Naive B cell (primary cell): Measurements from ENCODE around the gene SPDYC. TPM values are rescaled to one million over a fixed set of nuclear protein-coding genes. Genes with fewer than 3 reads are reported as not detected.

Source experiments
- ATAC-seq, 2 donors: fragments of 150-1000 bp; cut with Tn5 transposase; 2 replicates each; pipeline ENCODE4 v1.10.0; 2021; ENCODE audit warnings: low read depth in 2 of 2, mild to moderate bottlenecking in 2 of 2, moderate library complexity in 2 of 2
- DNase-seq: peaks from one replicate; pipeline ENCODE4 v3.0.0; 2022
- H3K27ac Mint-ChIP-seq, 6 donors: one replicate each; pipeline ENCODE4 v1.8.0; 2020 to 2022; ENCODE audit warnings: mild to moderate bottlenecking in 6 of 6, mixed read lengths in 6 of 6, moderate library complexity in 5 of 6, inconsistent platforms in 2 of 6
- H3K27me3 Mint-ChIP-seq, 3 donors: one replicate each; pipeline ENCODE4 v1.8.0; 2021 to 2022; ENCODE audit warnings: mixed read lengths in 3 of 3, mild to moderate bottlenecking in 1 of 3
- H3K36me3 Mint-ChIP-seq, 2 donors: one replicate each; pipeline ENCODE4 v1.8.0; 2020 to 2022; ENCODE audit warnings: mixed read lengths in 2 of 2, inconsistent platforms in 1 of 2, mild to moderate bottlenecking in 1 of 2
- H3K4me1 Mint-ChIP-seq, 3 donors: one replicate each; pipeline ENCODE4 v1.8.0; 2020 to 2022; ENCODE audit warnings: mixed read lengths in 3 of 3, inconsistent platforms in 1 of 3, mild to moderate bottlenecking in 1 of 3, moderate library complexity in 1 of 3
- H3K4me3 Mint-ChIP-seq, 8 donors: one replicate each; pipeline ENCODE4 v1.8.0; 2020 to 2022; ENCODE audit warnings: mild to moderate bottlenecking in 8 of 8, mixed read lengths in 8 of 8, moderate library complexity in 8 of 8, inconsistent platforms in 2 of 8
- H3K9me3 Mint-ChIP-seq, 7 donors: one replicate each; pipeline ENCODE4 v1.8.0; 2020 to 2022; ENCODE audit warnings: mixed read lengths in 7 of 7, mild to moderate bottlenecking in 5 of 7, inconsistent platforms in 2 of 7, moderate library complexity in 1 of 7
- polyA plus RNA-seq, 6 donors: library from polyadenylated mRNA; unstranded; fragments of 300-500 nt; fragmentation: Illumina TruSeq; gene quantifications; one replicate each; pipeline ENCODE4 v1.2.3, GENCODE V29; 2021; ENCODE audit warnings: low read depth in 6 of 6

Gene SPDYC
- polyA plus RNA-seq, 6 donors from 2014 or later: 0.48 TPM; not detected in 5

DNA sequence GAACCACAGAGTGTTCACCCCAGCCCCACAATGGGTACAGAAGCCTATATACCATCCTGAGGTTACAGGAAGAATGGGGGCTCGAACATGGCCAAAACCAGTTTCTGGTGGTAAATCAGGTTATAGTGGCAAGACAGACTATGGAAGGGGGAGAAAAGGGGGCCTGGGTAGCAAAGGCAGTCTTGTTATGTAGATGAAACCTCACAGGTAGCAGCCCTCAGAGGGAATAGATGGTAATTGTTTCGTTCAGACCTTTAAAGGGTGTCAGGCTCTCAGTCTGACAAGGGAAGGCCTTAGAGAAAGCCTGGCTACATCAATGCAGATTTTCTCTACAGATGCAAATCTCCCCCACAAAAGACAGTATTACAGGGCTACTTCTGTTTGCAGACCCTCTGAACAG lies 15.1 kb downstream of the SPDYC start:
- H3K27ac Mint-ChIP-seq: peak overlapping the region in 1 of 6 donors; percentile 55
- DNase-seq (no peak), ATAC-seq (no peak)
- no peaks in the 10 kb centered on the region for H3K9me3 Mint-ChIP-seq
- peak overlapping the region in 1 of 8 donors; percentile 90 for H3K4me3 Mint-ChIP-seq
- H3K27me3 Mint-ChIP-seq: no peaks in the 10 kb centered on the region
- H3K4me1 Mint-ChIP-seq: peaks cover 34 to 55% (median 42%) of the 10 kb centered on the region in 3 donors
- H3K36me3 Mint-ChIP-seq: peaks cover 7 to 28% of the 10 kb centered on the region in 2 donors

DNA sequence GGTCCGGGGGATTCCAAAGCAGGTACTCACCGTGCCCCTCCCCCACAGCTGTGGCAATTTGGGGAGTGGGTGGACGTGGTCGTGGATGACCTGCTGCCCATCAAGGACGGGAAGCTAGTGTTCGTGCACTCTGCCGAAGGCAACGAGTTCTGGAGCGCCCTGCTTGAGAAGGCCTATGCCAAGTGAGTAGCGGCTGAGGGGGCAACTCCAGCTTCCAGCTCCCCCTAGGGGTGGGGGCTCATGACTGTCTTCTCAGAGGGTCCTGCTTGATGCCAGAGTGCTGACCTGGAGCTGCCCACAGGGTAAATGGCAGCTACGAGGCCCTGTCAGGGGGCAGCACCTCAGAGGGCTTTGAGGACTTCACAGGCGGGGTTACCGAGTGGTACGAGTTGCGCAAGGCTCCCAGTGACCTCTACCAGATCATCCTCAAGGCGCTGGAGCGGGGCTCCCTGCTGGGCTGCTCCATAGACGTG lies 15.9 kb downstream of the SPDYC start:
- DNase-seq (no peak), ATAC-seq (no peak)
- H3K9me3 Mint-ChIP-seq: no peaks in the 10 kb centered on the region
- peaks cover 35 to 60% (median 45%) of the 10 kb centered on the region in 3 donors for H3K4me1 Mint-ChIP-seq
- H3K4me3 Mint-ChIP-seq: no peak overlapping the region
- H3K36me3 Mint-ChIP-seq: peaks cover 12 to 32% of the 10 kb centered on the region in 2 donors
- H3K27me3 Mint-ChIP-seq: no peaks in the 10 kb centered on the region
- H3K27ac Mint-ChIP-seq: peak overlapping the region in 4 of 6 donors; percentile 32 to 83 (median 69)

- Mint-ChIP-seq H3K4me1 (peaks cover 37 to 60% (median 42%) of the 10 kb centered on the region in 3 donors), H3K9me3 (no peaks in the 10 kb centered on the region)
Measured at GRCh38 chr11:65186701-65187100, 16.7 kb downstream of the SPDYC start.

GRCh38 chr11:65187146-65187675 lies 17.2 kb downstream of the SPDYC start:
- ATAC-seq (no peak), DNase-seq (no peak)
- Mint-ChIP-seq H3K9me3 (no peaks in the 10 kb centered on the region), H3K36me3 (peaks cover 12 to 32% of the 10 kb centered on the region in 2 donors), H3K27me3 (no peaks in the 10 kb centered on the region), H3K27ac (peak overlapping the region in 2 of 6 donors; percentile 70 to 72), H3K4me1 (peaks cover 36 to 59% (median 40%) of the 10 kb centered on the region in 3 donors), H3K4me3 (no peak overlapping the region)

More at GRCh38 chr11:65186701-65187100, 16.7 kb downstream of the SPDYC start:
- Mint-ChIP-seq H3K27ac (peak overlapping the region in 2 of 6 donors; percentile 32 to 72), H3K36me3 (peaks cover 12 to 32% of the 10 kb centered on the region in 2 donors), H3K27me3 (no peaks in the 10 kb centered on the region), H3K4me3 (peak overlapping the region in 1 of 8 donors; percentile 57)
- ATAC-seq: no peak
- DNase-seq: no peak

- no peaks in the 10 kb centered on the region for H3K27me3 Mint-ChIP-seq
- no peak for DNase-seq
- H3K4me1 Mint-ChIP-seq: peaks cover 28 to 50% (median 35%) of the 10 kb centered on the region in 3 donors
- no peaks in the 10 kb centered on the region for H3K9me3 Mint-ChIP-seq
- ATAC-seq: no peak
- peak overlapping the region in 1 of 6 donors; percentile 47 for H3K27ac Mint-ChIP-seq
- peaks cover 12 to 32% of the 10 kb centered on the region in 2 donors for H3K36me3 Mint-ChIP-seq
- H3K4me3 Mint-ChIP-seq: no peak overlapping the region
Measured at GRCh38 chr11:65187971-65188461, 18.0 kb downstream of the SPDYC start.

GRCh38 chr11:65188486-65188885 lies 18.5 kb downstream of the SPDYC start:
- Mint-ChIP-seq H3K36me3 (peaks cover 12 to 32% of the 10 kb centered on the region in 2 donors), H3K27me3 (no peaks in the 10 kb centered on the region), H3K4me3 (no peak overlapping the region), H3K27ac (no peak overlapping the region), H3K9me3 (no peaks in the 10 kb centered on the region), H3K4me1 (peaks cover 25 to 46% (median 32%) of the 10 kb centered on the region in 3 donors)
- ATAC-seq (no peak), DNase-seq (no peak)

DNA sequence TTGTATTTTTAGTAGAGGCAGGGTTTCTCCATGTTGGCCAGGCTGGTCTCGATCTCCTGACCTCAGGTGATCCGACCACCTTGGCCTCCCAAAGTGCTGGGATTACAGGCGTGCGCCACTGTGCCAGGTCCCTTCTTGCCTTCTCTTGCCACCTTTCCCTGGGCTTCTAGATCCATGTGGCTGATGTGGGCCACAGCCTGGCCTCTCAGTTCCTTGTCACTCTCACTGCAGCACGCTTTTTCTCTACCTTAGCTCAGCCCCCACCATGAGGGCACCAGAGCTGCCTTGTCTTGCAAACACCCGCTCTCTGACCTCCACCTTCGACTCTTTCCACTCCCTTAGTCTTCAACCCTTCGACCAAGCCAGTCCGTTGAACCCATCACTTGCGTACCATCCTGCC lies 19.2 kb downstream of the SPDYC start:
- no peaks in the 10 kb centered on the region for H3K27me3 Mint-ChIP-seq
- ATAC-seq: no peak
- peaks cover 22 to 43% (median 31%) of the 10 kb centered on the region in 3 donors for H3K4me1 Mint-ChIP-seq
- H3K4me3 Mint-ChIP-seq: no peak overlapping the region
- peaks cover 12 to 32% of the 10 kb centered on the region in 2 donors for H3K36me3 Mint-ChIP-seq
- peak overlapping the region in 4 of 6 donors; percentile 43 to 80 (median 70) for H3K27ac Mint-ChIP-seq
- DNase-seq: no peak
- H3K9me3 Mint-ChIP-seq: no peaks in the 10 kb centered on the region

DNA sequence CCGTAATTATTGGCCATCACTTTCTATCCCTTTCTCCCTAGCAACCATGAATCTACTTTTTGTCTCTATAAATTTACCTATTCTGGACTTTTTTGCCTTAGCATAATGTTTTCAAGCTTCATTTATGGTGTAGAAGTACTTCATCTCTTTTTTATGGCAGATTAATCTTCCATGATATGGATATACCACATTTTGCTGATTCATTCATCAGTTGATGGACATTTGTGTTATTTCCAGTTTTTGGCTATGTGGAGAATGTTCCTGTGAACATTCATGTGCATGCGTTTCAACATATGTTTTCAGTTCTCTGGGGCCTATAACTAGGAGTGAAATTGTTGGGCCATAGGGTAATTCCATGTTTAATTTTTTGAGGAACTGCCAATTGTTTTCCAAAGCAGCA lies 24.5 kb downstream of the SPDYC start:
- DNase-seq (no peak), ATAC-seq (no peak)
- Mint-ChIP-seq H3K36me3 (peaks cover 17 to 24% of the 10 kb centered on the region in 2 donors), H3K4me3 (no peak overlapping the region), H3K27ac (peak overlapping the region in 2 of 6 donors; percentile 17 to 48), H3K27me3 (no peaks in the 10 kb centered on the region), H3K4me1 (peaks cover 11 to 17% (median 15%) of the 10 kb centered on the region in 3 donors), H3K9me3 (no peaks in the 10 kb centered on the region)

- ATAC-seq: no peak
- no peak for DNase-seq
- no peaks in the 10 kb centered on the region for H3K27me3 Mint-ChIP-seq
- peaks cover 16 to 22% (median 17%) of the 10 kb centered on the region in 3 donors for H3K4me1 Mint-ChIP-seq
- no peak overlapping the region for H3K4me3 Mint-ChIP-seq
- no peak overlapping the region for H3K27ac Mint-ChIP-seq
- H3K9me3 Mint-ChIP-seq: no peaks in the 10 kb centered on the region
- peaks cover 9 to 20% of the 10 kb centered on the region in 2 donors for H3K36me3 Mint-ChIP-seq
Measured at GRCh38 chr11:65204143-65204542, 34.1 kb downstream of the SPDYC start.

GRCh38 chr11:65204646-65205601 lies 34.9 kb downstream of the SPDYC start:
- DNase-seq (peak; percentile 49), ATAC-seq (peak; percentile 58 to 67)
- H3K9me3 Mint-ChIP-seq: no peaks in the 10 kb centered on the region
- H3K4me1 Mint-ChIP-seq: peaks cover 14 to 22% (median 14%) of the 10 kb centered on the region in 3 donors
- H3K4me3 Mint-ChIP-seq: peak overlapping the region in 1 of 8 donors; percentile 2
- no peaks in the 10 kb centered on the region for H3K27me3 Mint-ChIP-seq
- peaks cover 7 to 22% of the 10 kb centered on the region in 2 donors for H3K36me3 Mint-ChIP-seq
- H3K27ac Mint-ChIP-seq: peak overlapping the region in 2 of 6 donors; percentile 52 to 80

GRCh38 chr11:65205602-65205967 lies 35.6 kb downstream of the SPDYC start:
- H3K27me3 Mint-ChIP-seq: no peaks in the 10 kb centered on the region
- no peaks in the 10 kb centered on the region for H3K9me3 Mint-ChIP-seq
- peaks cover 10 to 22% of the 10 kb centered on the region in 2 donors for H3K36me3 Mint-ChIP-seq
- no peak overlapping the region for H3K4me3 Mint-ChIP-seq
- H3K4me1 Mint-ChIP-seq: peaks cover 14 to 22% (median 14%) of the 10 kb centered on the region in 3 donors
- ATAC-seq (no peak), DNase-seq (no peak)
- peak overlapping the region in 2 of 6 donors; percentile 37 to 80 for H3K27ac Mint-ChIP-seq

DNA sequence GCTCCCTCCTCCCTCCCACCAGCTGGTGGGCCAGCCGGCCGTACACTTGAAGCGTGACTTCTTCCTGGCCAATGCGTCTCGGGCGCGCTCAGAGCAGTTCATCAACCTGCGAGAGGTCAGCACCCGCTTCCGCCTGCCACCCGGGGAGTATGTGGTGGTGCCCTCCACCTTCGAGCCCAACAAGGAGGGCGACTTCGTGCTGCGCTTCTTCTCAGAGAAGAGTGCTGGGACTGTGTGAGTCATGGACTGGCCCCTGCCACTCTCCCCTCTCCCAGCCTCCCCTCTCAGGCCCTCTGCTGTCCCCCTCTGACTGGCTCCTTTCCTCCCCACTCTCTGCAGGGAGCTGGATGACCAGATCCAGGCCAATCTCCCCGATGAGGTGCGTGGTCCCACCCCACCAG lies 36.4 kb downstream of the SPDYC start:
- DNase-seq: no peak
- no peak for ATAC-seq

DNA sequence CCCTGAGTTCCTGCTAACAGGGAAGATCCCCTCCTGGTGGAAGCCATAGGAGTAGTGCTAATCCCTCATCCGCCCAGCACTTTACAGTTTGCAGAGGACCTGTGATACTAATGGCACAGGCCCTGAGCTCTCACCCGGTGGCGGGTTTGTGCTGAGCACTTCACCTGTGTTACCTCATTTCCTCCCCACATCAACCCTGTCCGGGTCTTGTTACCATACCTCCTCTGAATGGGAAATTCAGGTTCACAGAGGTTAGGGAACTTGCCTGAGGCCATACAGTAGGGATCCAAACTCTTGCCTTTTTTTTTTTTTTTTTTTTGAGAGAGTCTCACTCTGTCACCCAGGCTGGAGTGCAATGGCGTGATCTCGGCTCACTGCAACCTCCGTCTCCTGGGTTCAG lies 36.9 kb downstream of the SPDYC start:
- DNase-seq: no peak
- no peak overlapping the region for H3K27ac Mint-ChIP-seq
- H3K4me1 Mint-ChIP-seq: peaks cover 7 to 16% (median 14%) of the 10 kb centered on the region in 3 donors
- no peaks in the 10 kb centered on the region for H3K9me3 Mint-ChIP-seq
- H3K4me3 Mint-ChIP-seq: no peak overlapping the region
- no peak for ATAC-seq
- peaks cover 11 to 22% of the 10 kb centered on the region in 2 donors for H3K36me3 Mint-ChIP-seq
- H3K27me3 Mint-ChIP-seq: no peaks in the 10 kb centered on the region

More for the DNA sequence above, 36.4 kb downstream of the SPDYC start:
- Mint-ChIP-seq H3K9me3 (no peaks in the 10 kb centered on the region), H3K27ac (no peak overlapping the region), H3K36me3 (peaks cover 11 to 22% of the 10 kb centered on the region in 2 donors), H3K4me3 (no peak overlapping the region), H3K4me1 (peaks cover 9 to 16% (median 14%) of the 10 kb centered on the region in 3 donors), H3K27me3 (no peaks in the 10 kb centered on the region)
